ENCODE results near the gene SYTL3. TPM values are rescaled to one million over a fixed set of nuclear protein-coding genes. Genes with fewer than 3 reads are reported as not detected.
A peak's percentile ranks its signal among the peaks of the same experiment; 100 is the strongest.

SYTL3 gene
- total and polyA plus RNA-seq, 8 donors, result 3.1 to 14.6 (median 5.3) TPM

- H3K27ac ChIP-seq, result peak overlapping the region; percentile 39 to 79 (median 70)
- peak; percentile 73 to 92 for DNase-seq
- no peaks in the 10 kb centered on the region for H3K9me3 ChIP-seq
- H3K36me3 ChIP-seq, result peaks cover 0 to 18% (median 0%) of the 10 kb centered on the region in 4 donors
- TF ChIP-seq EP300 (IDR thresholded peaks at IDR 0.05) (no peak), POLR2AphosphoS5 (IDR thresholded peaks at IDR 0.05) (peak in 2 of 3 donors; percentile 7 to 77), CTCF (IDR thresholded peaks at IDR 0.05) (peak in 3 of 7 experiments; percentile 3 to 41 (median 39)), POLR2A (IDR thresholded peaks at IDR 0.05) (no peak)
- intact Hi-C loops (cut with DNase I; ENCODE audit: low total_unique reads), result no loop called here
- WGBS, 5 donors, result 13 to 33% (median 21%) methylated on average over 11 of the region's 11 CpGs
- peaks cover 71 to 97% (median 84%) of the 10 kb centered on the region in 4 donors for H3K4me1 ChIP-seq
- H3K27me3 ChIP-seq, result no peaks in the 10 kb centered on the region
- H3K4me3 ChIP-seq, result no peak overlapping the region
These were observed 149.4 kb downstream of the SYTL3 start for GRCh38 chr6:158799051-158799792.

GRCh38 chr6:158801655-158802294 lies 151.9 kb downstream of the SYTL3 start:
- Histone ChIP-seq H3K27ac (peak overlapping the region; percentile 19 to 68 (median 39)), H3K9me3 (no peaks in the 10 kb centered on the region), H3K4me3 (no peak overlapping the region), H3K27me3 (no peaks in the 10 kb centered on the region), H3K4me1 (peaks cover 66 to 96% (median 77%) of the 10 kb centered on the region in 4 donors), H3K36me3 (peaks cover 0 to 6% (median 0%) of the 10 kb centered on the region in 4 donors)
- intact Hi-C loops (cut with DNase I; ENCODE audit: low total_unique reads), result no loop called here
- peak in 1 of 2 donors; percentile 25 for DNase-seq
- TF ChIP-seq CTCF (IDR thresholded peaks at IDR 0.05) (no peak), EP300 (IDR thresholded peaks at IDR 0.05) (no peak), POLR2AphosphoS5 (IDR thresholded peaks at IDR 0.05) (no peak), POLR2A (IDR thresholded peaks at IDR 0.05) (no peak)
- WGBS, 5 donors, result 61 to 80% (median 62%) methylated on average over 7 of the region's 7 CpGs

GRCh38 chr6:158803733-158804143 lies 153.9 kb downstream of the SYTL3 start:
- H3K36me3 ChIP-seq, result peaks cover 0 to 19% (median 7%) of the 10 kb centered on the region in 4 donors
- H3K27ac ChIP-seq, result peak overlapping the region; percentile 44 to 81 (median 63)
- no peaks in the 10 kb centered on the region for H3K27me3 ChIP-seq
- H3K4me1 ChIP-seq, result peaks cover 52 to 96% (median 78%) of the 10 kb centered on the region in 4 donors
- DNase-seq, result peak; percentile 34 to 86
- H3K9me3 ChIP-seq, result no peaks in the 10 kb centered on the region
- H3K4me3 ChIP-seq, result no peak overlapping the region
- intact Hi-C loops (cut with DNase I; ENCODE audit: low total_unique reads), result no loop called here
- TF ChIP-seq POLR2AphosphoS5 (IDR thresholded peaks at IDR 0.05), result peak in 2 of 3 donors; percentile 16 to 39
- no peak for TF ChIP-seq EP300 (IDR thresholded peaks at IDR 0.05)
- TF ChIP-seq POLR2A (IDR thresholded peaks at IDR 0.05), result no peak
- TF ChIP-seq CTCF (IDR thresholded peaks at IDR 0.05), result no peak
- WGBS, 5 donors, result 8 to 34% (median 17%) methylated on average over 5 of the region's 5 CpGs

- intact Hi-C loops (cut with DNase I; ENCODE audit: low total_unique reads), result no loop called here
- no peaks in the 10 kb centered on the region for H3K9me3 ChIP-seq
- no peaks in the 10 kb centered on the region for H3K27me3 ChIP-seq
- H3K4me3 ChIP-seq, result no peak overlapping the region
- no peak for TF ChIP-seq CTCF (IDR thresholded peaks at IDR 0.05)
- no peak for TF ChIP-seq POLR2A (IDR thresholded peaks at IDR 0.05)
- H3K27ac ChIP-seq, result peak overlapping the region in 4 of 5 donors; percentile 44 to 73 (median 61)
- H3K36me3 ChIP-seq, result peaks cover 0 to 21% (median 9%) of the 10 kb centered on the region in 4 donors
- peaks cover 50 to 96% (median 78%) of the 10 kb centered on the region in 4 donors for H3K4me1 ChIP-seq
- DNase-seq, result no peak
These were observed 154.4 kb downstream of the SYTL3 start for GRCh38 chr6:158804207-158804606.

All from stomach (tissue), 9 donors.